ENCODE data around the gene SLC6A18.

The SLC6A18 gene

DNA sequence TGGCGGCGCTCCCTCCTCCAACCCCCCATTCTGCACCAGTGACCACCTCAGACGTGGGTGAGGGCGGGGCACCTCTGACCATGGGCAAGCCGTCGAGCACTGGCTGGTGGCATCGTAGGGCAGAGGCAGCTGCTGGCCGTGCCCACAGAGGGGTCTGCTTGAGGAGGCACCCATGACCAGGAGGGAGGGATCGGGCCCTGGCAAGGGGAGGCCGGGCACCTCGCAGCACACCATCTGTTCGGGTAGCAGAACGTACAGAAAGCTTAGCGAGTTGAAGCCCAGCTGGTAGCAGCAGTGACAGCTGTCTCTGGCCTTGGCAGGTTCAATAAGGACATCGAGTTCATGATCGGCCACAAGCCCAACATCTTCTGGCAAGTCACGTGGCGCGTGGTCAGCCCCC lies 4.3 kb upstream of the SLC6A18 start:
- Histone ChIP-seq H2AFZ (ENCODE audit: low read length) (no peak overlapping the region), H3K36me3 (replicated peaks; ENCODE audit: insufficient read depth, low read length) (no peaks in the 10 kb centered on the region), H4K20me1 (ENCODE audit: insufficient read depth, low read length) (no peaks in the 10 kb centered on the region), H3K79me2 (ENCODE audit: low read length) (no peaks in the 10 kb centered on the region), H3K9ac (ENCODE audit: low read length) (no peak overlapping the region), H3K9me3 (replicated peaks; ENCODE audit: insufficient read depth, low read length) (no peaks in the 10 kb centered on the region), H3K27me3 (replicated peaks; ENCODE audit: insufficient read depth, low read length) (peaks cover 8% of the 10 kb centered on the region; the same call in 1 of the 2 replicates), H3K4me3 (ENCODE audit: low read length) (no peak overlapping the region), H3K27ac (ENCODE audit: low read length) (no peak overlapping the region), H3K4me1 (ENCODE audit: low read length) (no peaks in the 10 kb centered on the region), H3K9me2 (replicated peaks; ENCODE audit: insufficient read depth, low read length) (no peaks in the 10 kb centered on the region), H3F3A (ENCODE audit: insufficient read depth, low read length) (no peaks in the 10 kb centered on the region), H3K4me2 (ENCODE audit: low read depth, low read length) (no peak overlapping the region)
- DNase-seq: no peak
- no peak for TF ChIP-seq EZH2 (optimal IDR thresholded peaks at IDR 0.05; ENCODE audit: low read depth, low read length)
- TF ChIP-seq EZH2phosphoT487 (IDR thresholded peaks at IDR 0.05; ENCODE audit: low read length): no peak
- TF ChIP-seq, protein P1, sequence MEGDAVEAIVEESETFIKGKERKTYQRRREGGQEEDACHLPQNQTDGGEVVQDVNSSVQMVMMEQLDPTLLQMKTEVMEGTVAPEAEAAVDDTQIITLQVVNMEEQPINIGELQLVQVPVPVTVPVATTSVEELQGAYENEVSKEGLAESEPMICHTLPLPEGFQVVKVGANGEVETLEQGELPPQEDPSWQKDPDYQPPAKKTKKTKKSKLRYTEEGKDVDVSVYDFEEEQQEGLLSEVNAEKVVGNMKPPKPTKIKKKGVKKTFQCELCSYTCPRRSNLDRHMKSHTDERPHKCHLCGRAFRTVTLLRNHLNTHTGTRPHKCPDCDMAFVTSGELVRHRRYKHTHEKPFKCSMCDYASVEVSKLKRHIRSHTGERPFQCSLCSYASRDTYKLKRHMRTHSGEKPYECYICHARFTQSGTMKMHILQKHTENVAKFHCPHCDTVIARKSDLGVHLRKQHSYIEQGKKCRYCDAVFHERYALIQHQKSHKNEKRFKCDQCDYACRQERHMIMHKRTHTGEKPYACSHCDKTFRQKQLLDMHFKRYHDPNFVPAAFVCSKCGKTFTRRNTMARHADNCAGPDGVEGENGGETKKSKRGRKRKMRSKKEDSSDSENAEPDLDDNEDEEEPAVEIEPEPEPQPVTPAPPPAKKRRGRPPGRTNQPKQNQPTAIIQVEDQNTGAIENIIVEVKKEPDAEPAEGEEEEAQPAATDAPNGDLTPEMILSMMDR (IDR thresholded peaks at IDR 0.05; ENCODE audit: low read length): no peak

DNA sequence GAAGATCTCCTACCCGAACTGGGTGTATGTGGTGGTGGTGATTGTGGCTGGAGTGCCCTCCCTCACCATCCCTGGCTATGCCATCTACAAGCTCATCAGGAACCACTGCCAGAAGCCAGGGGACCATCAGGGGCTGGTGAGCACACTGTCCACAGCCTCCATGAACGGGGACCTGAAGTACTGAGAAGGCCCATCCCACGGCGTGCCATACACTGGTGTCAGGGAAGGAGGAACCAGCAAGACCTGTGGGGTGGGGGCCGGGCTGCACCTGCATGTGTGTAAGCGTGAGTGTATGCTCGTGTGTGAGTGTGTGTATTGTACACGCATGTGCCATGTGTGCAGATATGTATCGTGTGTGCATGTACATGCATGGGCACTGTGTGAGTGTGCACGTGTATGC lies 3.5 kb upstream of the SLC6A18 start:
- DNase-seq: no peak
- Histone ChIP-seq H3F3A (ENCODE audit: insufficient read depth, low read length) (no peaks in the 10 kb centered on the region), H4K20me1 (ENCODE audit: insufficient read depth, low read length) (no peaks in the 10 kb centered on the region), H3K4me3 (ENCODE audit: low read length) (no peak overlapping the region), H2AFZ (ENCODE audit: low read length) (no peak overlapping the region), H3K4me1 (ENCODE audit: low read length) (no peaks in the 10 kb centered on the region), H3K4me2 (ENCODE audit: low read depth, low read length) (no peak overlapping the region), H3K27me3 (replicated peaks; ENCODE audit: insufficient read depth, low read length) (peaks cover 8% of the 10 kb centered on the region; the same call in 1 of the 2 replicates), H3K79me2 (ENCODE audit: low read length) (no peaks in the 10 kb centered on the region), H3K9me3 (replicated peaks; ENCODE audit: insufficient read depth, low read length) (no peaks in the 10 kb centered on the region), H3K36me3 (replicated peaks; ENCODE audit: insufficient read depth, low read length) (no peaks in the 10 kb centered on the region), H3K9ac (ENCODE audit: low read length) (no peak overlapping the region), H3K9me2 (replicated peaks; ENCODE audit: insufficient read depth, low read length) (no peaks in the 10 kb centered on the region), H3K27ac (ENCODE audit: low read length) (no peak overlapping the region)
- TF ChIP-seq EZH2phosphoT487 (IDR thresholded peaks at IDR 0.05; ENCODE audit: low read length) (no peak), EZH2 (optimal IDR thresholded peaks at IDR 0.05; ENCODE audit: low read depth, low read length) (no peak)
- TF ChIP-seq, protein P1 (IDR thresholded peaks at IDR 0.05; ENCODE audit: low read length): no peak

DNA sequence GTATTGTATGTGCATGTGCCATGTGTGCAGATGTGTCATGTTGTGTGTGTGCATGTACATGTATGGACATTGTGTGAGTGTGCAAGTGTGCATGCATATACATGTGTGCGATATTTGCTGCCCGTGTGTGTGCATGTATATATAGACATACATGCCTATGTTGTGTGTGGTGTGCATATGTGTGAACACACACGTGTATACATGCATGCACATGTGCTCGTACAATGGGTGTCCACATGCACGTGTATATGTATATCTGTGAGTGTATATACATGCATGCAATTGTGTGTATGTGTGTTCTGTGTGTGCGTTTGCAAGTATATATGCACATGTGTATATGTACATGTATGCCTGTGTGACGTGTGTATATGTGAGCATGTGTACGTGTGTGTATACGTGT lies 3.0 kb upstream of the SLC6A18 start:
- no peak overlapping the region for H2AFZ ChIP-seq (ENCODE audit: low read length)
- H3K4me3 ChIP-seq (ENCODE audit: low read length): no peak overlapping the region
- no peak overlapping the region for H3K27ac ChIP-seq (ENCODE audit: low read length)
- H3K4me2 ChIP-seq (ENCODE audit: low read depth, low read length): no peak overlapping the region
- no peaks in the 10 kb centered on the region for H3K36me3 ChIP-seq (replicated peaks; ENCODE audit: insufficient read depth, low read length)
- H3K79me2 ChIP-seq (ENCODE audit: low read length): no peaks in the 10 kb centered on the region
- TF ChIP-seq EZH2 (optimal IDR thresholded peaks at IDR 0.05; ENCODE audit: low read depth, low read length) (no peak), EZH2phosphoT487 (IDR thresholded peaks at IDR 0.05; ENCODE audit: low read length) (no peak)
- TF ChIP-seq, protein P1 (IDR thresholded peaks at IDR 0.05; ENCODE audit: low read length): no peak
- H3K4me1 ChIP-seq (ENCODE audit: low read length): no peaks in the 10 kb centered on the region
- H3K9ac ChIP-seq (ENCODE audit: low read length): no peak overlapping the region
- no peaks in the 10 kb centered on the region for H3K9me2 ChIP-seq (replicated peaks; ENCODE audit: insufficient read depth, low read length)
- H3K9me3 ChIP-seq (replicated peaks; ENCODE audit: insufficient read depth, low read length): no peaks in the 10 kb centered on the region
- H3K27me3 ChIP-seq (replicated peaks; ENCODE audit: insufficient read depth, low read length): peaks cover 8% of the 10 kb centered on the region; the same call in 1 of the 2 replicates
- no peaks in the 10 kb centered on the region for H3F3A ChIP-seq (ENCODE audit: insufficient read depth, low read length)
- DNase-seq: no peak
- H4K20me1 ChIP-seq (ENCODE audit: insufficient read depth, low read length): no peaks in the 10 kb centered on the region
